WERI-Rb-1 (cell line): ENCODE data around the gene CD226.
"Not testable (repeated sequence)": the region's sequence is repeated elsewhere in the genome, so short reads cannot be mapped to it uniquely, and the experiment has no call there.

Experiments
- DNase-seq: peaks from one replicate; pipeline ENCODE4 v3.0.0-alpha.2; 2020
- H3K27ac ChIP-seq: fragments of 250-450 bp; sonication (Bioruptor Pico); 2 replicates; pipeline ENCODE4 v1.5.1; 2020; ENCODE audit warnings: mild to moderate bottlenecking, moderate library complexity
- H3K27me3 ChIP-seq: fragments of 250-450 bp; sonication (Bioruptor Pico); 2 replicates; pipeline ENCODE4 v1.5.1; 2021; ENCODE audit warnings: mild to moderate bottlenecking, low read depth, moderate library complexity; ENCODE audit not compliant: insufficient read depth, severe bottlenecking
- H3K36me3 ChIP-seq: fragments of 250-450 bp; sonication (Bioruptor Pico); 2 replicates; pipeline ENCODE4 v1.5.1; 2020; ENCODE audit warnings: mild to moderate bottlenecking, moderate library complexity
- H3K4me3 ChIP-seq: 2 replicates; pipeline ENCODE4 v1.5.1; 2011; ENCODE audit warnings: low read depth, mild to moderate bottlenecking, control low read depth, low read length
- H3K9me3 ChIP-seq: fragments of 250-450 bp; sonication (Bioruptor Pico); 2 replicates; pipeline ENCODE4 v1.5.1; 2021; ENCODE audit warnings: mild to moderate bottlenecking, moderate library complexity; ENCODE audit not compliant: severe bottlenecking
- CTCF ChIP-seq: IDR thresholded peaks from 2 replicates; pipeline ENCODE4 v1.5.1; 2011; ENCODE audit warnings: low read depth, mild to moderate bottlenecking, control low read depth, inconsistent platforms, low read length

Gene CD226

GRCh38 chr18:69916412-69916811 is 31.3 kb downstream of the CD226 start:
- Histone ChIP-seq H3K4me3 (no peak overlapping the region), H3K27me3 (no peaks in the 10 kb centered on the region), H3K36me3 (no peaks in the 10 kb centered on the region), H3K9me3 (no peaks in the 10 kb centered on the region), H3K27ac (no peak overlapping the region)
- no peak for DNase-seq
- TF ChIP-seq CTCF = no peak

GRCh38 chr18:69908838-69909237 is 38.8 kb downstream of the CD226 start:
- no peak for DNase-seq
- no peaks in the 10 kb centered on the region for H3K36me3 ChIP-seq
- no peak for TF ChIP-seq CTCF

GRCh38 chr18:69906765-69907164 is 40.9 kb downstream of the CD226 start:
- no peak for TF ChIP-seq CTCF
- Histone ChIP-seq H3K9me3 (no peaks in the 10 kb centered on the region), H3K36me3 (no peaks in the 10 kb centered on the region), H3K27ac (no peak overlapping the region), H3K4me3 (no peak overlapping the region), H3K27me3 (no peaks in the 10 kb centered on the region)
- no peak for DNase-seq

More at GRCh38 chr18:69908838-69909237, 38.8 kb downstream of the CD226 start:
- H3K27me3 ChIP-seq = no peaks in the 10 kb centered on the region
- no peaks in the 10 kb centered on the region for H3K9me3 ChIP-seq
- H3K4me3 ChIP-seq = no peak overlapping the region
- H3K27ac ChIP-seq = no peak overlapping the region

GRCh38 chr18:69900941-69901340 is 46.7 kb downstream of the CD226 start:
- no peaks in the 10 kb centered on the region for H3K9me3 ChIP-seq
- H3K27me3 ChIP-seq = no peaks in the 10 kb centered on the region
- H3K27ac ChIP-seq = no peak overlapping the region
- no peaks in the 10 kb centered on the region for H3K36me3 ChIP-seq
- DNase-seq = no peak
- no peak for TF ChIP-seq CTCF
- H3K4me3 ChIP-seq = no peak overlapping the region

- H3K36me3 ChIP-seq, H3K4me3 ChIP-seq, H3K27ac ChIP-seq, H3K9me3 ChIP-seq, H3K27me3 ChIP-seq, DNase-seq: not testable (repeated sequence)
These were observed 48.3 kb downstream of the CD226 start for GRCh38 chr18:69899154-69899923.

DNA sequence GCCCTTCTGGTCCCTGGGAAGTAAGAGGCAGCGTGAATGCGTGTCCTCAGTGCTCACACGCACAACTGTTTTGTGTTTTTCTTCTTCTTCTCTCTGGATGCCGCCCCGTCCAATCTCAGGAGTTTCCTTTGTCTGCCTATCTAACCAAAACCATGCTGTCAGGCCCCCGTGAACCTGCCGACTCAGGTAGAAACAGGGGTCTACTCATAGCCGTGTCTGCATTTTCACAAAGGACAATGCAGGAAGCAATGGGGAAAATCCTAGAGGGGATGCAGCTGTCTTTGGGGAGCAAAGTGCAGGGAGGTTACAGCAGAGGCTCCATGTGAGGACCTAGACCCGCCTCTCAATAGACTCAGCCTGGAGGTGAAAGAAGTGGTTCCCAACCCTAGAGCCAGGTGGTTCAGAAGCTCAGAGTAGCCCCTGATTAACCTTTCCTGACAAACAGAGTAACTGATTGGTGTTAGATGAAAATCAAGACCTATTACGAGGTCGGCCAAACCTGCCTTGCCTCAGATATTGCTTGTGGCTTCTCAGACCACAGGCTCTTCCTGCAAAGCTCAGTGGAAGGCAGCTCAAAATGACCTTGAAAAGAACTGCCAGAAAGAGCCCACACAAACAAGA is 49.3 kb downstream of the CD226 start:
- H3K27ac ChIP-seq = no peak overlapping the region
- H3K9me3 ChIP-seq = no peaks in the 10 kb centered on the region
- H3K36me3 ChIP-seq = no peaks in the 10 kb centered on the region
- DNase-seq = no peak
- H3K4me3 ChIP-seq = no peak overlapping the region
- TF ChIP-seq CTCF = no peak
- H3K27me3 ChIP-seq = no peaks in the 10 kb centered on the region
